GM18526 (cell line): Measurements from ENCODE around the gene P2RY11.

Experiments
- POLR2A ChIP-seq: IDR thresholded peaks from 3 replicates; pipeline ENCODE4 v1.6.1; 2011; ENCODE audit not compliant: insufficient read length; ENCODE audit errors: extremely low read depth

P2RY11 gene

GRCh38 chr19:10088949-10089554, 22.4 kb upstream of the P2RY11 start:
- TF ChIP-seq POLR2A = no peak

GRCh38 chr19:10089801-10090375, 21.6 kb upstream of the P2RY11 start:
- TF ChIP-seq POLR2A = no peak

- no peak for TF ChIP-seq POLR2A
Measured at GRCh38 chr19:10091370-10091687, 20.2 kb upstream of the P2RY11 start.

GRCh38 chr19:10091895-10092641, 19.4 kb upstream of the P2RY11 start:
- no peak for TF ChIP-seq POLR2A

GRCh38 chr19:10092648-10093294, 18.7 kb upstream of the P2RY11 start:
- peak; percentile 22 for TF ChIP-seq POLR2A

GRCh38 chr19:10093295-10094186, 18.0 kb upstream of the P2RY11 start:
- peak; percentile 40 for TF ChIP-seq POLR2A

- TF ChIP-seq POLR2A = no peak
Measured at GRCh38 chr19:10095622-10095947, 15.9 kb upstream of the P2RY11 start.

GRCh38 chr19:10095948-10096614, 15.4 kb upstream of the P2RY11 start:
- peak; percentile 56 for TF ChIP-seq POLR2A

- TF ChIP-seq POLR2A = no peak
Measured at GRCh38 chr19:10096615-10096963, 14.9 kb upstream of the P2RY11 start.

- TF ChIP-seq POLR2A = no peak
Measured at GRCh38 chr19:10100163-10100785, 11.2 kb upstream of the P2RY11 start.

GRCh38 chr19:10102787-10103236, 8.7 kb upstream of the P2RY11 start:
- TF ChIP-seq POLR2A = no peak

- TF ChIP-seq POLR2A = no peak
Measured at GRCh38 chr19:10104130-10104513, 7.4 kb upstream of the P2RY11 start.

GRCh38 chr19:10104665-10105508, 6.6 kb upstream of the P2RY11 start:
- peak; percentile 43 for TF ChIP-seq POLR2A
